ENCODE data around the gene OSBPL10.

Gene OSBPL10

GRCh38 chr3:31724116-31724515 lies 256.9 kb downstream of the OSBPL10 start:
- TF ChIP-seq ZNF565 (CRISPR knock-in tag; conservative IDR thresholded peaks at IDR 0.05; ENCODE audit: low read depth) (no peak), ESRRG (CRISPR knock-in tag; IDR thresholded peaks at IDR 0.05) (no peak), CSRNP3 (CRISPR knock-in tag; IDR thresholded peaks at IDR 0.05) (no peak), ZFP30 (CRISPR knock-in tag; IDR thresholded peaks at IDR 0.05) (no peak), TSHZ2 (CRISPR knock-in tag; IDR thresholded peaks at IDR 0.05) (no peak), OSR1 (CRISPR knock-in tag; IDR thresholded peaks at IDR 0.05) (no peak), ISL1 (CRISPR knock-in tag; IDR thresholded peaks at IDR 0.05) (no peak), ZFP3 (CRISPR knock-in tag; IDR thresholded peaks at IDR 0.05) (no peak), BACH2 (CRISPR knock-in tag; IDR thresholded peaks at IDR 0.05; ENCODE audit: borderline replicate concordance) (no peak), ZNF8 (CRISPR knock-in tag; IDR thresholded peaks at IDR 0.05) (no peak), CREB5 (CRISPR knock-in tag; IDR thresholded peaks at IDR 0.05; ENCODE audit: low read depth) (no peak), TCF4 (CRISPR knock-in tag; IDR thresholded peaks at IDR 0.05; ENCODE audit: borderline replicate concordance) (no peak), ARNTL (CRISPR knock-in tag; IDR thresholded peaks at IDR 0.05; ENCODE audit: borderline replicate concordance, low read depth) (no peak), PPARA (CRISPR knock-in tag; IDR thresholded peaks at IDR 0.05; ENCODE audit: borderline replicate concordance) (no peak), PATZ1 (CRISPR knock-in tag; IDR thresholded peaks at IDR 0.05; ENCODE audit: borderline replicate concordance) (no peak), ZC3H10 (CRISPR knock-in tag; IDR thresholded peaks at IDR 0.05) (no peak)
- TF ChIP-seq, protein P1, sequence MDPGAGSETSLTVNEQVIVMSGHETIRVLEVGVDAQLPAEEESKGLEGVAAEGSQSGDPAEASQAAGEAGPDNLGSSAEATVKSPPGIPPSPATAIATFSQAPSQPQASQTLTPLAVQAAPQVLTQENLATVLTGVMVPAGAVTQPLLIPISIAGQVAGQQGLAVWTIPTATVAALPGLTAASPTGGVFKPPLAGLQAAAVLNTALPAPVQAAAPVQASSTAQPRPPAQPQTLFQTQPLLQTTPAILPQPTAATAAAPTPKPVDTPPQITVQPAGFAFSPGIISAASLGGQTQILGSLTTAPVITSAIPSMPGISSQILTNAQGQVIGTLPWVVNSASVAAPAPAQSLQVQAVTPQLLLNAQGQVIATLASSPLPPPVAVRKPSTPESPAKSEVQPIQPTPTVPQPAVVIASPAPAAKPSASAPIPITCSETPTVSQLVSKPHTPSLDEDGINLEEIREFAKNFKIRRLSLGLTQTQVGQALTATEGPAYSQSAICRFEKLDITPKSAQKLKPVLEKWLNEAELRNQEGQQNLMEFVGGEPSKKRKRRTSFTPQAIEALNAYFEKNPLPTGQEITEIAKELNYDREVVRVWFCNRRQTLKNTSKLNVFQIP (CRISPR knock-in tag; IDR thresholded peaks at IDR 0.05; ENCODE audit: borderline replicate concordance, low read depth), result no peak
- no peak for ATAC-seq

GRCh38 chr3:31723701-31724100 lies 257.4 kb downstream of the OSBPL10 start:
- ATAC-seq, result no peak

GRCh38 chr3:31721676-31722075 lies 259.4 kb downstream of the OSBPL10 start:
- ATAC-seq, result no peak
- TF ChIP-seq PATZ1 (CRISPR knock-in tag; IDR thresholded peaks at IDR 0.05; ENCODE audit: borderline replicate concordance) (no peak), ESRRG (CRISPR knock-in tag; IDR thresholded peaks at IDR 0.05) (no peak), BACH2 (CRISPR knock-in tag; IDR thresholded peaks at IDR 0.05; ENCODE audit: borderline replicate concordance) (no peak), CSDC2 (CRISPR knock-in tag; IDR thresholded peaks at IDR 0.05) (no peak), GLIS3 (CRISPR knock-in tag; IDR thresholded peaks at IDR 0.05) (no peak), OSR1 (CRISPR knock-in tag; IDR thresholded peaks at IDR 0.05) (no peak), SNAI2 (CRISPR knock-in tag; IDR thresholded peaks at IDR 0.05) (no peak), ZNF565 (CRISPR knock-in tag; conservative IDR thresholded peaks at IDR 0.05; ENCODE audit: low read depth) (no peak), RARB (CRISPR knock-in tag; IDR thresholded peaks at IDR 0.05) (no peak), ARNTL (CRISPR knock-in tag; IDR thresholded peaks at IDR 0.05; ENCODE audit: borderline replicate concordance, low read depth) (no peak), CREB5 (CRISPR knock-in tag; IDR thresholded peaks at IDR 0.05; ENCODE audit: low read depth) (no peak), ZFP3 (CRISPR knock-in tag; IDR thresholded peaks at IDR 0.05) (no peak), ZFP30 (CRISPR knock-in tag; IDR thresholded peaks at IDR 0.05) (no peak), TOX (CRISPR knock-in tag; IDR thresholded peaks at IDR 0.05; ENCODE audit: borderline replicate concordance) (no peak), TCF4 (CRISPR knock-in tag; IDR thresholded peaks at IDR 0.05; ENCODE audit: borderline replicate concordance) (no peak), ZNF70 (CRISPR knock-in tag; IDR thresholded peaks at IDR 0.05) (no peak)
- TF ChIP-seq, protein P1 (CRISPR knock-in tag; IDR thresholded peaks at IDR 0.05; ENCODE audit: borderline replicate concordance, low read depth), result no peak

More at GRCh38 chr3:31723701-31724100, 257.4 kb downstream of the OSBPL10 start:
- no peak for TF ChIP-seq OSR1 (CRISPR knock-in tag; IDR thresholded peaks at IDR 0.05)
- TF ChIP-seq ARNTL (CRISPR knock-in tag; IDR thresholded peaks at IDR 0.05; ENCODE audit: borderline replicate concordance, low read depth), result no peak
- TF ChIP-seq ZFP3 (CRISPR knock-in tag; IDR thresholded peaks at IDR 0.05), result no peak
- TF ChIP-seq TCF4 (CRISPR knock-in tag; IDR thresholded peaks at IDR 0.05; ENCODE audit: borderline replicate concordance), result no peak

Measured in SK-N-SH treated with all-trans-retinoic acid at 6 μM for 48 hours (cell line).